K562 (cell line): ENCODE data around the gene PDE4D.

Experiments used
- RHOXF2B ChIP-seq: fragments of 250-450 bp; sonication (Bioruptor Pico); conservative IDR thresholded peaks from 2 replicates; pipeline ENCODE4 v1.5.1; 2021
- ZBTB2 ChIP-seq: fragments of 450-650 bp; IDR thresholded peaks from 2 replicates; pipeline ENCODE4 v1.6.1; 2016; ENCODE audit warnings: antibody characterized with exemption
- ZNF212 ChIP-seq: fragments of 450-650 bp; formaldehyde crosslinking; IDR thresholded peaks from 2 replicates; pipeline ENCODE4 v1.4.0; 2020; ENCODE audit warnings: mild to moderate bottlenecking

- no peak for TF ChIP-seq ZBTB2
- no peak for TF ChIP-seq ZNF212 (CRISPR knock-in tag)
- TF ChIP-seq RHOXF2B: no peak
These were observed 168.1 kb downstream of the PDE4D start for GRCh38 chr5:59725392-59725767.
